Measurements from ENCODE around the gene FREY1.

GRCh38 chr11:45947885-45948284 lies 40.8 kb upstream of the FREY1 start:
- TF ChIP-seq CTCF (conservative IDR thresholded peaks at IDR 0.05; ENCODE audit: low read length) (no peak), EZH2phosphoT487 (IDR thresholded peaks at IDR 0.05; ENCODE audit: borderline replicate concordance) (no peak)

Measured in Loucy (cell line).